Frontal cortex (tissue), 4 donors: ENCODE data around the gene PIMREG. TPM values are rescaled to one million over a fixed set of nuclear protein-coding genes. Genes with fewer than 3 reads are reported as not detected.

ENCODE experiments used
- DNase-seq, 2 donors: peaks; one replicate each; pipeline ENCODE4 v3.0.0; 2012; ENCODE audit warnings: low spot score in 2 of 2
- FAIRE-seq: peaks from 2 replicates; lab custom pipeline; 2012; peaks lifted over from hg19 to GRCh38; lab: Jason Lieb, UNC
- total RNA-seq: library from RNA; depleted of rRNA; stranded (reverse); fragments of >200 nt; gene quantifications from one replicate; pipeline ENCODE4 v1.2.3, GENCODE V29; 2014
- donor health status: control.
- donor health status: control.
- donor health status: control.

Gene PIMREG
- total RNA-seq, 1 donor from 2014 or later = 4.1 TPM

DNA sequence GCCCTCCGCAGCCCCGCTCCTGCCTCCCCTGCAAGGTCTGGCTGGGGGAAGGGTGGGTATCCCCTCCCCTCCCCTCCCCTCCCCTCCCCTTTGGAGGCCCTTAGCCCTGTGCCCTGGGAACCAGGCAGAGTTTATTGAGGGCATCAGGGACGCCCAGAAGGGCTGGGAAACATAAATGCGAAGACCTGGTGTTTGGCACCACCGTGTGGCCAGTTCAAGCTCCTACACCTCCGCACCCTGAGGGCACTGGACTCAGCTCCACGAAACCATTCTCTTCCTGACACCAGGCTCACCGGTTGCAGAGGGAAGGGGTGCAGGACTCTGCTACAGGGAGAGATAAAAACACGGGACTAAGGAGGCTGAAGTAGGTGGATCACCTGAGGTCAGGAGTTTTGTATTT, 8.3 kb upstream of the PIMREG start:
- FAIRE-seq (no peak), DNase-seq (peak; percentile 57 to 84)

DNA sequence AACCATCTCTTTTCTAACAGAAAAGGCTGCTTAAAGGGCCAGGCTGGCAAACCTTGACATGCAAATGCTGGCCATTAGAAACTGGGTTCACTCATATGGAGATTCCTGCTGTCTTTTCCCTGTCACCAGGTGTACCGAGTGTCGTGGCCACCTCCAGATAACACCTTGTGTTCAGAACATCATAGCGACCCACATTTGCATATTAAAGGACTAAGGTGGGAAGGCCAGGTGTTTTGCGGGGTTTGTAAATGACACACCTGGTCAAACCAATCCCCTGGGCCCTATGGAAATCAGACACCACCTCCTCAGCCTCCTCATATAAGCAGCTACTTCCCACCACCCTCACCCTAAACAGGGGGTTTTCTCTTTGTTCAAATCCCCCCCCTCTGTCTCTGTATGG, 6.8 kb upstream of the PIMREG start:
- DNase-seq = no peak

DNA sequence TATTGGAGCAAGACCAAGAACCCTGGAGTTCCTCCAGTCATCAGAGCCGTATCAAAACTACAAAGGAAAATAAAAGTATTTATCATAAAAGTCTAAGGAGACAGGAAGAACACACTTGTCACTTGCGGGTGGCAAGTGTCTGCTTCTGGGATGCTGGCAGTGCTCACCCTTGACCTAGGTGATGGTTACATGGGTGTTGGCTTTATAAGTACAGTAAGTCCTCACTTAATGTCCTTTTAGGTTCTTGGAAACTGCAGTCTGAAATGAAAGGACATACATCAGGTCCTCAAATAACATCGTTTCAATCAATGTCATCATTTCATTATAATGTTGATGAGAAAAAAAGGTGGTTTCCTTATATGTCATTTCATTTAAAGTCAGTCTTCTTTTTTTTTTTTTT, 6.3 kb upstream of the PIMREG start:
- no peak for DNase-seq
- no peak for FAIRE-seq

More for the DNA sequence above, 6.8 kb upstream of the PIMREG start:
- no peak for FAIRE-seq

DNA sequence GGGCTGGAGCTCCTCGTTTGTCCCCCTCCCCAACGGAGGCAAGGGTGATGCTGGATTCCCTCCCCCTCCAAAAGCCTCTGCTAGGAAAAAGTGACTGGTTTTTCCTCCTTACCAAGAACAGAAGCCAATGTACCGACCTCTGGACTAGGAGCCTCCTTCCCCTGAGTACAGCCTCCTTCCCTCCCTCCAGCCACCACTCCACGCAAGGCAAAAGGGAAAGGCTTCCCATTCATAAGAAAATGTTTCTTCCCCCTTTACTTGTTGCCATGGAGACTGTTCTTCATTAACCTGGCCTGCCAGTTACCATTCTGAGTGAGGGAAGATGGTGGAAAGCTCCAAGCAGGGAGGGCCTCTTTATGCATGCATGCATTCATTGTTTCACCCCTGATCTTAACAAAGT, 4.3 kb upstream of the PIMREG start:
- FAIRE-seq (no peak), DNase-seq (no peak)

DNA sequence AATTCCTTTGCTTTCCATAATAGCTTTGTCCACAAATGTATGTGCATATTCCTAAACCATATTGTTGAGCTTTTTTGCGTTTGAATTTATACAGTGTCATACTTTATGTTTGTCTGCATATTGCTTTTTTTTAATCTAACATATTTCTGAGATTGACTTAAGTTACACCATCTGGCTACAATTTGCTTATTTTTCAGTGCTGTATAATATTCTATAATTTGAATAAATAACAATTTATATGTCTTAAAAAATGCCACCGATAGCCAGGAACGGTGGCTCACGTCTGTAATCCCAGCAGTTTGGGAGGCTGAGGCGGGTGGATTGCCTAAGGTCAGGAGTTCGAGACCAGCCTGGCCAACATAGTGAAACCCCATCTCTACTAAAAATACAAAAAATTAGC, 1.5 kb upstream of the PIMREG start:
- FAIRE-seq (no peak), DNase-seq (no peak)

DNA sequence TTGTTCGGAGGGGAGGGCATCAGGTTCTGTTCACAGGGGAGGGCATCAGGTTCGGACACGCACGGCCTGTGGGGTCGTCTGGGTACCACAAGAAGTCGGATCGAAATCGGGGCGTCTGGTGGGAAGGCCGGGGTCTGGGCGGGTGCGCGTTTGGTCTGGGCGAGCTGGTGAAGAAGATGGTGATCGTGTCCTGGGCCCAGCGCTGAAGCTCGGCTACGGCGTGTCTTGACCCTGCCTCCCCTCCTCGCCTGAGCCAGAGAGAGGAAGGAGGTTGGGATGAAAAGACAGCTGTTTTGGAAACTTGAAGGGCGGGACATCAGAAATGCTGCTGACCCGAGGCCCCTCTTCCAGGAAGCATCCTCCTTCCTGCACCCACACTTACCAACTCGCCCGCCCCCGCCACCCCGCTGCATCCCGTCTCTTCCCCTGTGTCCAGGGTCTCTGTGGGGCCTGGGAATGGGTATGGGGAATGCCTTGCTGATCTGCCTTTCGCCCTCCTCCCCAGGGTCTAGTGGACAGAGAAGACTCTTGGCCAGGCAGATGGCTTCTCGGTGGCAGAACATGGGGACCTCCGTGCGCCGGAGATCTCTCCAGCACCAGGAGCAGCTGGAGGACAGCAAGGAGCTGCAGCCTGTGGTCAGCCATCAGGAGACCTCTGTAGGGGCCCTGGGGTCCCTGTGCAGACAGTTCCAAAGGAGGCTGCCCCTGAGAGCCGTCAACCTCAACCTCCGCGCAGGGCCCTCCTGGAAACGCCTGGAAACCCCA, 498 bp downstream of the PIMREG start:
- no peak for FAIRE-seq
- DNase-seq = no peak

DNA sequence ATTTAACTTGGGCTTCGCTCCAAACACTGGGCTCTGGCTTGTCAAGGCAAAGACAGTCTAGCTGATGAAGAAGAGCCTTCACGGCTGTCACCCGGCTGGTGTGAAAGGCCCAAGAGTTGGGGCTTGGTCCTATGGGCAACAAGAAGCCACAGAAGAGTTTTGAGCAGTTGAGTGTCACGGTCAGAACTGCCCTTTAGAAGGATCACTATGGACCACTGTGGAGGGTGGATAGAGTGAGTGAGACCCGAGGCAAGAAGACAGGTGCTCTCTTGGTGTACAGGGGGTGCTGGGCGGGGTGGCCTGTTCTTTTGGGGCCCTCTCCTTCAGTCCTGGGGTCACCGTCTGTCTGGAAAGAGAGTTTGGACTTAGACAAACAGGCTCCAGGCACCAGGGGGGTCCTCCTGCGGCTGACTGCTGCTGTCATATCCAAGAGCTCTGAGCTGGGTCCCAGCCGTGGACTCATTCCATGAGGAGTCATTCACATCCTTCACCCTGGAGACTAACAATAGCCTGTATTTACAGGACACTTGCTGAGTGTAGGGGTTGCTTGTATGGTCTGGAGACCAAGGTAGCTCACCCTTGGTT, 2.4 kb downstream of the PIMREG start:
- FAIRE-seq = no peak
- DNase-seq = no peak

DNA sequence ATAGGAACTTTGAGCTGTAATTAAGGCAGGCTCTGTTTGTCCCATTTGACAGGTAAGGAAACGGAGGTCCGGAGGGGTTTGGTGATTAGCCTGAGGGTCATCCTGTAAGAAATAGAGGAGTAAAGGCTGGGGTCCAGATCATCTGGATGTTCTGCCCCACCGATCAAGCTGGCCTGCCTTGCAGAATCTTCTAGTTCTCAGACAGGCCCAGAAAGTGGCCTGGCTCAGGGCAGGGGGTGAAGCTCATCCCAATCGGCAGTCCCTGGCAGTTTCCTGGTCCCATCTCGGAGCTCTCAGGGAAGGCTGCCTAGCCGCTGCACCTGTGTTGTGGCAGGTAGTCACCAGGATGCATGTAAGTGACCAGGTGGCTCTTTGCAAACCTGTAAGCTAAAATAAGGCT, 4.2 kb downstream of the PIMREG start:
- FAIRE-seq (no peak), DNase-seq (no peak)

DNA sequence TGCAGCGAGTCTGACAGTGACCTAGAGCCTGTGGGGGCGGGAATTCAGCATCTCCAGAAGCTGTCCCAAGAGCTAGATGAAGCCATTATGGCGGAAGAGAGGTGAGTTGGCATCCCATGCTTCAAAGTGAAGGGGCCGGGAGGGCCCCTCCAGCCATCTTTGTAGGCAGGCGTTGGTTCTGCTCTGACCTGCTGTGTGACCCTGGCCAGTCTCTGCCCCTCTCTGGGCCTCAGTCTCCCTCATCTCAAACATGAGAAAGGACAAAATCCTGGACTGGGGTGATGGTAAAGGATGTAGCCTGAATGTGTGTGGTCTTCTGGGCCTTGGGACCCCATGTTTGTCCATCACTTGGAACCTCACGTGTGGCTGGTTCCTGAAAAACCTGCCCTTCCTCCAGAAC, 5.1 kb downstream of the PIMREG start:
- FAIRE-seq (no peak), DNase-seq (no peak)

DNA sequence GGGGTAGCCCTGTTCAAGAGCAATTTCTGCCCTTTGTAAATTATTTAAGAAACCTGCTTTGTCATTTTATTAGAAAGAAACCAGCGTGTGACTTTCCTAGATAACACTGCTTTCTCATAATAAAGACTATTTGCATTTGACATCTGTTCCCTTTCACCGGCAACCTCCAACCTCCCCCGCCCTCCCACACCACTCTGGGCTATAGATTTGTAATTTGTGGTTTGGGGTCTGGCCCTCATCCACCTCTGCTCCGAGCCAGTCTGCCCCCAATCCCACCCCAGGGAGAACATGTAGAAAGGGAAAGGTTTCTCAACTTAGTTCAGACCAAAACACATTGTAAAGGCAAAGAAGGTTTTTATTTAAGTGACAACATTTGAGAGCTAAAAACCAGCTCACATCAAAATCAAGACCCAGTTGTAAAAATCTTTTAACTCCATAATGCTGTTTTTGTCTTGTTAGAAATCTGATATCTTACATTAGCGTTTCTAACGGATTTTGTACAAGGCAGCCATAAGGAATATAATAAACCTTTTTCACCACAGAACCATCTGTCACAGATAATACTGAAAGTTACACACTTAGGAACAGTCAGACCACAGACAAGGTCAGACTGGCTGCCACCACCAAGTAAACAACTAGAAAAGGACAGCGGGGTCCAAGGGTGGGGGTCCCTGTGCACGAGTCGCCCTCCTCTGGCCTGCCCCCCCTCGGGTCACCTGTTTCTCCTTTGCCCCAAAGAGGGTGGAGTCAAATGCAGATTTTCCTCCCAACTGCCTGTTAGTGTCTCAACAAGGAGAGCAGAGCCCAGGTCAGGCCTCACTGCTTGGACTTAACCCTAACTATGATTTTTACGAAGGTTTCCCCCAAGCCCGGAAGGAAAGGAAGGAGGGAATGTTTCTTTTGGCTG, 6.9 kb downstream of the PIMREG start:
- DNase-seq = no peak
- no peak for FAIRE-seq

DNA sequence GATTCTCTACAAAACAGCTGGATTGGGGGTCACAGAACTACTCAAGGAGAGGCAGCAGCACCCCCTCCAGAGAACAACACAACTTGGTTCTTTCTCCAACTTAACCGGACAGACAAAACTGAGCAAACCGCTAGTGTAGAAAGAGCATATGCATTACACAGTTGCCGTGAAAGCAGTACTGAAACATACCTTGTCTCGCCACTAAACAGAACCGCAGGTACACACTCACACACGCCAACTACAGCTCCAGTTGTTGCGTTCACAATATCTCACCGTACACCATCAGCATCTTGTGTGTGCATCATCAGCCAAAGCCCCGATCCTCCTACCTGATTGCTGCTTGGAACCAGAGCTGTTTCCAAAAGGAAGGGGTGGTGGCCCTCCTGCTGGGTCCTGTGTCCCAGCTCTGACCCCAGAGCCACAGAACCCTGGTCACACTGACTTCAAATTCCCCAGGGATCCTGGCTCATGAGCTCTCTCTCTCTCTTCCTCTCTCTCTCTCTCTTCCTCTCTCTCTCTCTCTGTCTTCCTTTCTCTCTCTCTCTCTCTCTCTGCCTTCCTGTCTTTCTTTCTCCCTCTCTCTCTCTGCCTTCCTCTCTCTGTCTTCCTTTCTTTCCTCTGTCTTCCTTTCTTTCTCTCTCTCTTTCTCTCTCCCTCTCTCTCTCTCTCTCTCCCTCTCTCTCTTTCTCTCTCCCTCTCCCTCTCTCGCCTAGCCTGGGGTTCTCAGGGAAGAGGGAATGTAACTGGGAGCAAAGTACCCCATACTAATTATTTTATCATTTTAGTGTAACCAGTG, 8.4 kb downstream of the PIMREG start:
- FAIRE-seq (no peak), DNase-seq (no peak)

DNA sequence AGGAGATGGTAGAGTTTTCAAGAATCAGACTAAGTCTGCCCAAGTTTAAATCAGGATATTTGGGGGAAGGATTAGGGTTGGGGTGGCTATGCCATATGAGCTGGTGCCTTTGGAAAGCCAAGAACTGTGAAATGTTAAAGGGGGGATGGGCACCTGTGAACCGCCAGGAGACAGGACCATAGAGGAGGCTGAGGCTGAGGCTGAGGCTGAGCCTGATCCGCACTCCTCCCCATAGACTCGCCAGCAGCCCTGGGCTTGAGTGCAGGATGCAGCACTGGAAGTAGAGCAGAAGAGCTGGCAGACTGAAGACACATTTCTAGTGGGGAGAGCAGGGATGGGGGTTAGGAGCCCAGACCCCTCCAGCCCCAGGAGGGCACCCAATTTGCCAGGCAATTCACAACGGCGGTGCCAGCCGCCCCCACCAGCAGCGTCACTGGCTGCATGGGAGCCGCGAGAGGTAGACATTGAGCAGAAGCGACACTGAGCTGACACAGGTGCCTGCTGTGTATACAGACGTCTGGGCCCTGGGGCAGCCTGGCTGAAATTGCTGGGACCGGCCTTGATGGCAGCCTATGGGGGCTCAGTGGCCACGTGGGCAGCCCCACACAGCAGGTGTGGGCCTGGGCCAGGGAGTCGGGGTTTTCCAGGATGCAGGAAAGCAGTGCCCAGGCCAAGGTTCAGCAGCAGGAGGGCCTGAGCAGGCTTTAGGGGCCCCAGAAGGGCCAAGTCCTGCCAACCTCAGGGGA, 9.2 kb downstream of the PIMREG start:
- FAIRE-seq (no peak), DNase-seq (no peak)

DNA sequence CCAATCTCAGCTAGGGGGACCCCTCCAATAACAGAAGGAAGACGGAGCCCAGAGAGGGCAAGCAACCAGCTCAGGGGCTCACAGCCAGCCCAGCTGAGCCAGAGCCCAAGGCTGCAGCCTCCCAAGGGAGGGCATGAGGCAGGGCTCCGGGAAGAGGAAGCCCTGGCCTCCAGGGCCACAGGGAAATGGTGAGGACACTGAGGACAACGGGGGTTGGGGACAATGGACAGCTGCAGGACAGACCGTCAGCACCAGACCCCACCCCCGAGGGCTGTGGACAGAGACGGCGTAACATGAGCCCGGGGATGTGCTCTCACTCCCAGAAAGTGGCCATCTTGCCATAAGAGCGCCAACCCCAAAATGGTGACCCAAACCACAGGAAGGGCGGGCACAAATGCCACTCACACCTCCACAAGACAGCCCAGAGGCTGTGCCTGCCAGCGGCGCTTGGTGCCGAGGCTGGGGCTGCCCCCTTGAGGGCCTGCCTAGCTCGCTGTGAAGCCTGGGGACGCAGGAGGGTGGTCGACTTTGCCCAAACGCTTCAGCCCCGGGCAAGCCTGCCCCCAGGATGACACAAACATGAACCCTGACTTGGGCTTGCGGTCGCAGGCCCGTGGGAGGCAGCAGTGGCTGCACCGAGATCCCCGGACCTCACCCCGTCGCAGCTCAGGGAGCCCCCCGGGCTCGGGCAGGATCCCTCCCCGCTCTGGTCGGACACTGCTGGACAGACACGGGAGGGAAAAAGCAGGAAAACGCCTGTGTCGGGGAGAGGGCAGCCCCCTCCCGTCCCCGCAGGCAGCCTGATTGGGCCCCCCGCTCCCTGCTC, 10.5 kb downstream of the PIMREG start:
- DNase-seq (no peak), FAIRE-seq (no peak)

DNA sequence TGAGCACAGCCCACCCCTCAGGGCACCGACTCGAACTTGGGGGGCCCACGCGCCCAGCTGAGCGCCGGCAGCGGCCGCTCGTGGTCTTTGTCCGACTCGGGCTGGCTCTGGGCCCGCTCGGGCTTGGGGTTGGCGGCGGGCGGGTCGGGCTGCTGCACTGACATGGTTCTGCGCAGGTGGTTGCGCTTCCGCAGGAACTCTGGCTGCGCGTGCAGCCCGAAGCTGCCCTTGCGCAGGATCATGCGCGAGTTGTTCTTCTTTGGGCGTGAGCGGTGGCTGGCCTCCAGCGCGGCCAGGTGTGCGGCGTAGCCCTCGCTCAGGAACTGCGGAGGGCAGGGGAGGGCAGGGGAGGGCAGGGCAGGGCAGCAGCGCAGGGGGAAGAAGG, 11.1 kb downstream of the PIMREG start:
- no peak for DNase-seq
- FAIRE-seq = no peak

DNA sequence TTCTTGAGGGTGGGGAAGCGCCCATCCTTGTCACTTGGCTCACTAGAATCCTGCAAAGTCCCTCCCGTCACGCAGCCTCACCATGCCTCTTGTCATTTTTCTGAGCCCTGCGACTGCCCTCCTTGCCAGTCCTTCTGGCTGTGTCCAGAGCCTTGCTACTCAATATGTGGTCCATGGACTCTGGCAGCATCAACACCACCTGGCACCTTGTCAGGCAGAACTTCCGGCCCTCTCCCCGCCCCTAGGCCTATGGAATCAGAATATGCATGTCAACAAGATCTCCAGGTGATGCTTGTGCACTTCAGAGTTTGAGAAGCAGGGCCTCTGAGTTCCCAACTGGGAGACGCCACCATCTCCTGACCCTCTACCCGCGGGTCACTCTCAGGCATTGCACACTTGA, 12.1 kb downstream of the PIMREG start:
- FAIRE-seq = no peak
- DNase-seq = no peak

DNA sequence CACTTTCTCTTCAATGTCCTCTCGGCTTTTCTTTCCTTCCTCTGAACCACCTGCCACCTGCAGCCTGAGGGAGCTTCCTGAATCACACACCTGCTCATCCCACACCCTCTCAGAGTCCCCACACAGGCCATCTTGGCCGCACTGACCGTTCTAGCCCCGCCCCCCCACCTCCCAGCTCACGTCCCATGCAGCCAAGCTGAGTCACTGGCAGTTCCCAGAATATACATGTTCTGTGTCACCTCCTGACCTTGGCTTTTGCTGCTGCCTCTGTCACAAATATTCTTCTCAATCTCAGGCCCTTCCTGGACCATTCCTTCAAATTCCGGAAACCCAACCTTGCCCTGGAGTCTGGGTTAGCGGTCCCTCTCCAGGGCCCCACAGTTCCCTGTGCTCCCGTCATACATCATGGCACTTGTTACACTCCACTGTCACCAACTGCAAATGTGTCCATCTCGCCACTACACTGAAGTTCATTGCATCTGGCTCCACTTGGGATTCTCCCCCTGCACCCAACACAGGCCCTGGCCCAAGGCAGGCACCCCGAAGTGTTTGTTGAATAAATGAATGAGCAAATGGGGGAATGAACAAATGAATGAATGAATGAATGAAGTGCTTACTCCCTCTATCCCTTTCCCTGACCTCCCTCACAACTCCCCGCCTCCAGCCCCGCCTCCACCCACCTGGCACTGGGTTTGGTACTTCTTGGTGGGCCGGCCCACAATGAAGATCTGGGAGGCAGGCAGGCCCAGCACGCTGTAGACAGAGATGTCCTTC, 12.8 kb downstream of the PIMREG start:
- DNase-seq (no peak), FAIRE-seq (no peak)

DNA sequence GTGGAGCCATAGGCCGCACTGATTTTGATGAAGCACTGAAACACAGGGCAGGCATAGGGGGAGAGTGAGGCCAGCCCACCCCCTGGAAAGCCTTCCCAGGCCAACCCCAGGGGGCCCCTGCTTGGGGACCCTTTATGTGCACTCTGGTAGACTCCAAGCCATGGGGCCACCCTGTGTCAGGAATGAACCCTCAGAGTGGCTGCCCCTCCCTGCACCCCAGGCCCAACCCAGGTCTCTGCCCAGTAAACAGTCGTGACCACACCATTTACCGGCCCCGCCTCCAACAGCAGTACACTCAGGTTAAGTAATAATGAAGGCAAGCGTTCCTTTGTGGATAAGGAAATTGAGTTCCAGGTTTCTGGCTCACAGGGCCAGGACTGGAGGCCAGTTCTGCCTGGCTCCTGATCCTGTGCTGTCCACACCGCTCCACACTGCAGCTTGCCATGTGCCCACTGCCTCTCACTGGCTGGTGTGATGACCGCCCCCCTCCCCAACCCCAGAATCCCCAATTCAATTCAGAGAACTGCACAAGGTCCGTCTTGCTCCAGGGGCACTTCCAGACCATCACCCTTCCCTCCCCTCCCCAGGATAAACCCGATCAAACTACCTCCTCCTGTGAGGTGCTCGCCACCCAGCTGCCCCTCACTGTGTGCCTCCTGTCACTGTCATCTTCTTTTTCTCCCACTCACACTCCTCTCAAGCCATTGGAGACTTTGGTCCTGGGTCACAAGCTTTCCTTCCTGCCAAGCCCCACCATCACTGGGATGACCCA, 13.6 kb downstream of the PIMREG start:
- DNase-seq (no peak), FAIRE-seq (no peak)
